Measurements from ENCODE around the gene TSC2. TPM values are rescaled to one million over a fixed set of nuclear protein-coding genes. Genes with fewer than 3 reads are reported as not detected.

Gene TSC2
- total and polyA plus RNA-seq, 4 donors: 36.5 to 146 (median 72.7) TPM

- ATAC-seq (ENCODE audit: insufficient read depth, low FRiP score): no peak
Observed at GRCh38 chr16:2066139-2066538, 18.4 kb downstream of the TSC2 start.

GRCh38 chr16:2070576-2071453 lies 23.0 kb downstream of the TSC2 start:
- Histone ChIP-seq H3K4me1 (ENCODE audit: control insufficient read depth in 5 of 5, insufficient read depth in 5 of 5, low read length in 5 of 5) (no peaks in the 10 kb centered on the region), H3K27ac (ENCODE audit: low read depth in 1 of 2, low read length in 1 of 2) (no peak overlapping the region), H3K27me3 (ENCODE audit: control insufficient read depth in 3 of 3, insufficient read depth in 3 of 3, low read length in 2 of 3) (no peaks in the 10 kb centered on the region), H3K36me3 (ENCODE audit: control insufficient read depth in 4 of 4, insufficient read depth in 4 of 4, low read length in 4 of 4) (peaks cover 6 to 67% (median 23%) of the 10 kb centered on the region in 4 donors), H3K9me3 (ENCODE audit: control insufficient read depth in 4 of 4, insufficient read depth in 3 of 4, low read length in 3 of 4) (no peaks in the 10 kb centered on the region), H3K4me3 (no peak overlapping the region), H3K9ac (ENCODE audit: insufficient read depth in 1 of 2, low read length in 2 of 2) (no peak overlapping the region)
- DNase-seq (no peak), ATAC-seq (ENCODE audit: insufficient read depth, low FRiP score) (no peak)
- WGBS, 2 donors: 91 to 94% methylated on average over 27 to 29 of the region's 29 CpGs
- TF ChIP-seq CTCF (IDR thresholded peaks at IDR 0.05; ENCODE audit: control extremely low read depth, extremely low read depth): no peak

More at GRCh38 chr16:2066139-2066538, 18.4 kb downstream of the TSC2 start:
- WGBS, 2 donors: 97 to 98% methylated on average over 11 of the region's 11 CpGs
- H3K36me3 ChIP-seq (ENCODE audit: control insufficient read depth in 4 of 4, insufficient read depth in 4 of 4, low read length in 4 of 4): peaks cover 10 to 63% (median 28%) of the 10 kb centered on the region in 4 donors
- no peaks in the 10 kb centered on the region for H3K27me3 ChIP-seq (ENCODE audit: control insufficient read depth in 3 of 3, insufficient read depth in 3 of 3, low read length in 2 of 3)
- H3K9ac ChIP-seq (ENCODE audit: insufficient read depth in 1 of 2, low read length in 2 of 2): no peak overlapping the region
- H3K27ac ChIP-seq (ENCODE audit: low read depth in 1 of 2, low read length in 1 of 2): no peak overlapping the region
- TF ChIP-seq CTCF (IDR thresholded peaks at IDR 0.05; ENCODE audit: control extremely low read depth, extremely low read depth): no peak
- H3K4me3 ChIP-seq: no peak overlapping the region
- no peaks in the 10 kb centered on the region for H3K4me1 ChIP-seq (ENCODE audit: control insufficient read depth in 5 of 5, insufficient read depth in 5 of 5, low read length in 5 of 5)
- no peaks in the 10 kb centered on the region for H3K9me3 ChIP-seq (ENCODE audit: control insufficient read depth in 4 of 4, insufficient read depth in 3 of 4, low read length in 3 of 4)
- DNase-seq: no peak

- H3K4me3 ChIP-seq: no peak overlapping the region
- WGBS, 2 donors: 85 to 87% methylated on average over 34 of the region's 34 CpGs
- no peak overlapping the region for H3K9ac ChIP-seq (ENCODE audit: insufficient read depth in 1 of 2, low read length in 2 of 2)
- no peaks in the 10 kb centered on the region for H3K4me1 ChIP-seq (ENCODE audit: control insufficient read depth in 5 of 5, insufficient read depth in 5 of 5, low read length in 5 of 5)
- H3K36me3 ChIP-seq (ENCODE audit: control insufficient read depth in 4 of 4, insufficient read depth in 4 of 4, low read length in 4 of 4): peaks cover 3 to 70% (median 18%) of the 10 kb centered on the region in 4 donors
- TF ChIP-seq CTCF (IDR thresholded peaks at IDR 0.05; ENCODE audit: control extremely low read depth, extremely low read depth): no peak
- no peaks in the 10 kb centered on the region for H3K9me3 ChIP-seq (ENCODE audit: control insufficient read depth in 4 of 4, insufficient read depth in 3 of 4, low read length in 3 of 4)
- no peaks in the 10 kb centered on the region for H3K27me3 ChIP-seq (ENCODE audit: control insufficient read depth in 3 of 3, insufficient read depth in 3 of 3, low read length in 2 of 3)
- H3K27ac ChIP-seq (ENCODE audit: low read depth in 1 of 2, low read length in 1 of 2): no peak overlapping the region
- ATAC-seq (ENCODE audit: insufficient read depth, low FRiP score) (no peak), DNase-seq (no peak)
Observed at GRCh38 chr16:2071454-2072202, 23.8 kb downstream of the TSC2 start.
